Measurements from ENCODE around the gene TTC1. TPM values are rescaled to one million over a fixed set of nuclear protein-coding genes. Genes with fewer than 3 reads are reported as not detected.

The TTC1 gene
- total RNA-seq, 1 donor from 2014 or later = 46.3 TPM

DNA sequence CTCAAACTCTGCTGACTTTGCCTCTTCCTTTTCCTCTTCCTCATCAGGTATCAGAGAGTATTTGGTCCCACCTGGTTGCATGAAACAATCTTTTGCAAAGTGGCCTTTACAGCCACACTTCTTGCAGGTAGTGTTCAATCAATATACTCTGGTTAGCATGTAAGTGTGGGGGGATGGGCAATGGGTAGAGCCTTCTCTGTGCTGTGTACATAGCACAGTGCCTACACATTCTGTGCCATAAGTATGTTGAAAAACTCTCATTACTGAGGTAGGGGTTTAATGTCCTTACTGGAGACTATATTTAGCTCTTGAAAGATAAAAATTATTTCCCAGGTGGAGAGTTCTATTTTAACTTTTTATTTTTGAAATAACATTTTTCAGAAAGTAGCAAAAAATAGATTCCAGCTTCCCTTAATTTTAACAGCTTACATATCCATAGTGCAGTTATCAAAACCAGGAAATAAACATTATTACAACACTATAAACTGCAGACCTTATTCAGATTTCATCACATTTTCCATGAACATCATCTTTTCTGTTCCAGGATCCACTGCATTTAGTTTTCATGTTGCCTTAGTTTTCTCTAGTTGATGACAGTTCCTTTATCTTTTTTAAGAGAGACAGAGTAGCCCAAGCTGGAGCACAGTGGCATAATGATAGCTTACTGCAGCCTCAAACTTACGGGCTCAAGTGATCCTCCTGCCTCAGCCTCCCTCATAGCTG lies 15.1 kb downstream of the TTC1 start:
- H3K27ac Mint-ChIP-seq = peak overlapping the region; percentile 7
- DNase-seq (ENCODE audit: low spot score, unreplicated experiment) = no peak
- TF ChIP-seq, protein P1, sequence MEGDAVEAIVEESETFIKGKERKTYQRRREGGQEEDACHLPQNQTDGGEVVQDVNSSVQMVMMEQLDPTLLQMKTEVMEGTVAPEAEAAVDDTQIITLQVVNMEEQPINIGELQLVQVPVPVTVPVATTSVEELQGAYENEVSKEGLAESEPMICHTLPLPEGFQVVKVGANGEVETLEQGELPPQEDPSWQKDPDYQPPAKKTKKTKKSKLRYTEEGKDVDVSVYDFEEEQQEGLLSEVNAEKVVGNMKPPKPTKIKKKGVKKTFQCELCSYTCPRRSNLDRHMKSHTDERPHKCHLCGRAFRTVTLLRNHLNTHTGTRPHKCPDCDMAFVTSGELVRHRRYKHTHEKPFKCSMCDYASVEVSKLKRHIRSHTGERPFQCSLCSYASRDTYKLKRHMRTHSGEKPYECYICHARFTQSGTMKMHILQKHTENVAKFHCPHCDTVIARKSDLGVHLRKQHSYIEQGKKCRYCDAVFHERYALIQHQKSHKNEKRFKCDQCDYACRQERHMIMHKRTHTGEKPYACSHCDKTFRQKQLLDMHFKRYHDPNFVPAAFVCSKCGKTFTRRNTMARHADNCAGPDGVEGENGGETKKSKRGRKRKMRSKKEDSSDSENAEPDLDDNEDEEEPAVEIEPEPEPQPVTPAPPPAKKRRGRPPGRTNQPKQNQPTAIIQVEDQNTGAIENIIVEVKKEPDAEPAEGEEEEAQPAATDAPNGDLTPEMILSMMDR (IDR thresholded peaks at IDR 0.05; ENCODE audit: unreplicated experiment) = no peak
- no peaks in the 10 kb centered on the region for H3K27me3 Mint-ChIP-seq
- peaks cover 8% of the 10 kb centered on the region for H3K36me3 Mint-ChIP-seq (ENCODE audit: insufficient read depth)
- peaks cover 8% of the 10 kb centered on the region for H3K4me1 Mint-ChIP-seq (ENCODE audit: low read depth)
- H3K9me3 Mint-ChIP-seq (ENCODE audit: low read depth) = no peaks in the 10 kb centered on the region
- H3K4me3 Mint-ChIP-seq (ENCODE audit: low read depth) = no peak overlapping the region

DNA sequence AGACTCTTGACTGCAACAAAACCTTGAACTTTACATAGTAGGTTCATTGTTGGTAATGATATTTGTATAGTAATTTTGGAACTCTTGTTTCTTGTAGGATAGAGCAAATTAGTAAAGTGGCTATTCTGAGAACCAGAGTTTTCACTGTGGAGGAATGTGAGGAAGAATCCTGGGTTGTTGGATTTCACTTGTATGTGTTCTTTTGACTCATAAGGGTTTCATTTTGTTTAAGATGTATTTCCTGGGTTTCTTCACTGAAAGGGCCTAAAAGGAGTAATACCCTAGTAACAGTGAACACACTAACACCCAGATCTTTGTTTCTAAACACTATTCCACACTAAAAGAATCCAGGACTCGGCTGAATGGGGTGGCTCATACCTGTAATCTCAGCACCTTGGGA lies 20.1 kb downstream of the TTC1 start:
- peaks cover under 1% of the 10 kb centered on the region for H3K4me1 Mint-ChIP-seq (ENCODE audit: low read depth)
- H3K27ac Mint-ChIP-seq = no peak overlapping the region
- H3K9me3 Mint-ChIP-seq (ENCODE audit: low read depth) = no peaks in the 10 kb centered on the region
- DNase-seq (ENCODE audit: low spot score, unreplicated experiment) = no peak
- peaks cover 11% of the 10 kb centered on the region for H3K36me3 Mint-ChIP-seq (ENCODE audit: insufficient read depth)
- no peak overlapping the region for H3K4me3 Mint-ChIP-seq (ENCODE audit: low read depth)
- no peaks in the 10 kb centered on the region for H3K27me3 Mint-ChIP-seq
- TF ChIP-seq, protein P1 (IDR thresholded peaks at IDR 0.05; ENCODE audit: unreplicated experiment) = no peak

DNA sequence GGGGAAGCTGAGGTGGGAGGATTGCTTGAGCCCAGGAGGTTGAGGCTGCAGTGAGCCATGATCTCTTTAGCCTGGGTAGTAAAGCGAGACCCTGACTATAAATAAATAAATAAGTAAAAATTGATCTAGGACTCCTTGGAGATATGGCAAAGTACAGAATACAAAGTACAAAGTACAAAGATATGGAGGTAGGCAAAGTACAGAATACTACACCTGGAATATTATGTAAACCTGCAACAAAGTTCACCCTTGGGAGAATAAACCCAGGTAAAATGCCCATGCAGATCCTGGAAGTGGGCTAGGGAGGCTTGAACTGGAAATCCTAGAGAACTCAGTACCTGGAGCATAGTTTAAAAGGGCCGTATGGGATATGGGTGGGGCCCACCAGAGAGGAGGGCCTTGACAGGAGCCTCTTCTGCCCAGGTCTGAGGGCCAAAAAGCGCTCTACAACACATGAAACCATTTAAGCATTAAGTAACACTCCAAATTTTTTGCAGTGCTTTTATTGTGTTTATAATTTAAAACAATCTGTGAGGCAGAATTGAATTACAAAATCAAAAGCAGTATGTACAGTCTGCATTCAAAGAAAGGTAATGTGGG lies 20.7 kb downstream of the TTC1 start:
- Mint-ChIP-seq H3K9me3 (ENCODE audit: low read depth) (no peaks in the 10 kb centered on the region), H3K4me3 (ENCODE audit: low read depth) (no peak overlapping the region), H3K27me3 (no peaks in the 10 kb centered on the region), H3K4me1 (ENCODE audit: low read depth) (no peaks in the 10 kb centered on the region), H3K36me3 (ENCODE audit: insufficient read depth) (peaks cover 11% of the 10 kb centered on the region), H3K27ac (no peak overlapping the region)
- DNase-seq (ENCODE audit: low spot score, unreplicated experiment) = no peak
- TF ChIP-seq, protein P1 (IDR thresholded peaks at IDR 0.05; ENCODE audit: unreplicated experiment) = no peak

DNA sequence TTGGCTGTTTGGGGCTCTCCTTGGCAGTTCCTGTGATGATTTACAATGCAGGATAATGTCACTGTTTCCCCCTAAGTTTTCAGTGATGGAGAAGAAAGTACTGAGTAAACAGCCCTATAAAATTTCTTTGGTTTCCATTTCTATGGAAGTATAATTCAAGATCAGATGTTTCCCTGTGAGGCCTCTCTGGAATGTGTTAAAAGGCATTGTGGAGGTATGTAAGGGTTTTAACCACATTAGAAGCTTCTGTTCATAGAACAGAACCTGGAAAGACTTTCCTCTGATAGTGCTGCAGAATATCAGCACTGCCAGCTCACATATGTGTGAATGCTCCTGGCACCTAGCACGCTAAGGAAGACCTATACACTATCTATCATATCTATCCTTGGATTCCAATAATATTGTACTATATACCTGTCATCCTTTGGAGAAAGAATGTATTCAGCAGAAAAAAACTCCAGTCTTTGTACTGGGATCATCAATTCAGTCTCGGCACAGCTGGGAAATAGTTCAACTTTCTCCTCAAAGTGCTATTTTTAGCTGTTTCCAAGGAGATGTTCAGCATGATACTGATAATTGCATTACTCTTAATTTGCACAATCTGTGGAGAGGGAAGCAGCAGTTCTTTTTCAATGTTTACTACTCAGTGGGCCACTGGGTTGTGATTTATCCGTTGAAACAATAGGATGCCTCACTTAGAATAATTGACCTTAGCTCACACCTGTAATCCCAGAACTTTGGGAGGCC lies 21.9 kb downstream of the TTC1 start:
- no peaks in the 10 kb centered on the region for H3K4me1 Mint-ChIP-seq (ENCODE audit: low read depth)
- peaks cover 10% of the 10 kb centered on the region for H3K36me3 Mint-ChIP-seq (ENCODE audit: insufficient read depth)
- H3K27me3 Mint-ChIP-seq = no peaks in the 10 kb centered on the region
- TF ChIP-seq, protein P1 (IDR thresholded peaks at IDR 0.05; ENCODE audit: unreplicated experiment) = no peak
- no peak overlapping the region for H3K27ac Mint-ChIP-seq
- H3K9me3 Mint-ChIP-seq (ENCODE audit: low read depth) = no peaks in the 10 kb centered on the region
- no peak overlapping the region for H3K4me3 Mint-ChIP-seq (ENCODE audit: low read depth)
- no peak for DNase-seq (ENCODE audit: low spot score, unreplicated experiment)

DNA sequence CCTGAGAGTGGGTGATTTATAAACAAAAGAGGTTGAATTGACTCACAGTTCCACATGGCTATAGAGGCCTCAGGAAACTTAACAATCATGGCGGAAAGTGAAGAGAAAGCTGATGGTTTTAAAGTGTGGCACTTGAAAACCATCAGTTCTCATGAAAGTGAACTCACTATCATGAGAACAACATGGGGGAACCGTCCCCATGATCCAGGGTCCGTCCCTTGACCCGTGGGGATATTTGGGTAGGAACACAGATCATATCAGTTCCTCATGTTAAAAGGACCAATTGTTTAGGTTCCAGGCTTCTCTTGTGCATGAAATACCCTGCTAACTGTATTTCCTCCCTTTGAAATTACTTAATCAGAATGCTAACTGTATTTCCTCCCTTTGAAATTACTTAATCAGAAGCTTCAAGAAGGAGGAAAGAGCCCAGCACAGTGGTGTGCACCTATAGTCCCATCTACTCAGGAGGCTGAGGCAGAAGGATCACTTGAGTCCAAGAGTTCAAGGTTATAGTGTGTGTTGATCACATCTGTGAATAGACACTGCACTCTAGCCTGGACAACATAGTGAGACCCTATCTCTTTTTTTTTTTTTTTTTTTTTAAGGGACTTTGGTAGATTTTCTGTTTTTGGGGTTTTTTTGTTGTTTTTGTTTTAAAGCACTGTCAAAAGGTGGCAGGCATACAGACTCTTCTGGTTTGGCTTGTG lies 24.8 kb downstream of the TTC1 start:
- Mint-ChIP-seq H3K9me3 (ENCODE audit: low read depth) (no peaks in the 10 kb centered on the region), H3K27ac (no peak overlapping the region), H3K4me3 (ENCODE audit: low read depth) (no peak overlapping the region), H3K27me3 (no peaks in the 10 kb centered on the region), H3K4me1 (ENCODE audit: low read depth) (no peaks in the 10 kb centered on the region), H3K36me3 (ENCODE audit: insufficient read depth) (peaks cover 15% of the 10 kb centered on the region)
- TF ChIP-seq, protein P1 (IDR thresholded peaks at IDR 0.05; ENCODE audit: unreplicated experiment) = no peak
- no peak for DNase-seq (ENCODE audit: low spot score, unreplicated experiment)

All from progenitor cell of endocrine pancreas (in vitro differentiated cells).